HG03175 (cell line): ENCODE measurements around the gene NHLRC1.

Source experiments
- ATAC-seq: cut with Tn5 transposase; IDR thresholded peaks from one replicate; pipeline ENCODE4 v1.9.1; 2021; ENCODE audit warnings: mild to moderate bottlenecking, moderate library complexity; ENCODE audit not compliant: unreplicated experiment

NHLRC1 gene

GRCh38 chr6:18088419-18089296, 33.8 kb downstream of the NHLRC1 start:
- no peak for ATAC-seq

- ATAC-seq = no peak
Observed at GRCh38 chr6:18087396-18088165, 34.9 kb downstream of the NHLRC1 start.

- no peak for ATAC-seq
Observed at GRCh38 chr6:18081025-18081668, 41.3 kb downstream of the NHLRC1 start.

GRCh38 chr6:18080544-18080943, 41.9 kb downstream of the NHLRC1 start:
- no peak for ATAC-seq

- ATAC-seq = no peak
Observed at GRCh38 chr6:18078866-18079265, 43.6 kb downstream of the NHLRC1 start.

GRCh38 chr6:18076231-18076630, 46.2 kb downstream of the NHLRC1 start:
- no peak for ATAC-seq

- no peak for ATAC-seq
Observed at GRCh38 chr6:18072841-18073240, 49.6 kb downstream of the NHLRC1 start.

GRCh38 chr6:18070486-18070885, 52.0 kb downstream of the NHLRC1 start:
- ATAC-seq = no peak
